ENCODE results near the gene SPIRE2.

Gene SPIRE2

GRCh38 chr16:89915303-89916232 lies 87.3 kb downstream of the SPIRE2 start:
- no peak overlapping the region for H3K4me3 ChIP-seq (ENCODE audit: insufficient read depth, low read depth, low read length)
- no peaks in the 10 kb centered on the region for H3K36me3 ChIP-seq (ENCODE audit: control insufficient read depth, insufficient read depth, low read length)
- no peak overlapping the region for H3K27ac ChIP-seq (ENCODE audit: insufficient read depth, low read depth, low read length, poor library complexity, severe bottlenecking)
- WGBS, 2 experiments = 92 to 93% methylated on average over 40 of the region's 40 CpGs
- H3K4me1 ChIP-seq (ENCODE audit: control insufficient read depth, insufficient read depth, low read length) = peaks cover 16% of the 10 kb centered on the region
- H3K27me3 ChIP-seq (ENCODE audit: control insufficient read depth, insufficient read depth, low read length, poor library complexity, severe bottlenecking) = peaks cover 6% of the 10 kb centered on the region
- no peaks in the 10 kb centered on the region for H3K9me3 ChIP-seq (ENCODE audit: control insufficient read depth, low read length)

GRCh38 chr16:89917773-89918452 lies 89.6 kb downstream of the SPIRE2 start:
- H3K4me3 ChIP-seq (ENCODE audit: insufficient read depth, low read depth, low read length) = peak overlapping the region; percentile 38
- peaks cover 26% of the 10 kb centered on the region for H3K4me1 ChIP-seq (ENCODE audit: control insufficient read depth, insufficient read depth, low read length)
- H3K9me3 ChIP-seq (ENCODE audit: control insufficient read depth, low read length) = no peaks in the 10 kb centered on the region
- WGBS, 2 experiments = 1 to 3% methylated on average over 39 of the region's 39 CpGs
- H3K36me3 ChIP-seq (ENCODE audit: control insufficient read depth, insufficient read depth, low read length) = no peaks in the 10 kb centered on the region
- H3K27ac ChIP-seq (ENCODE audit: insufficient read depth, low read depth, low read length, poor library complexity, severe bottlenecking) = no peak overlapping the region
- peaks cover 15% of the 10 kb centered on the region for H3K27me3 ChIP-seq (ENCODE audit: control insufficient read depth, insufficient read depth, low read length, poor library complexity, severe bottlenecking)

GRCh38 chr16:89918453-89919347 lies 90.4 kb downstream of the SPIRE2 start, which contains the start of gene MC1R:
TSS of gene MC1R (plus strand) at chr16:89918862. CDS start at chr16:89919259, 397 bp downstream.
- WGBS, 2 experiments = 12 to 13% methylated on average over 23 of the region's 23 CpGs
- H3K27ac ChIP-seq (ENCODE audit: insufficient read depth, low read depth, low read length, poor library complexity, severe bottlenecking) = no peak within 1 kb of the TSS

GRCh38 chr16:89919535-89920406 lies 91.5 kb downstream of the SPIRE2 start:
- Histone ChIP-seq H3K9me3 (ENCODE audit: control insufficient read depth, low read length) (no peaks in the 10 kb centered on the region), H3K36me3 (ENCODE audit: control insufficient read depth, insufficient read depth, low read length) (no peaks in the 10 kb centered on the region), H3K27me3 (ENCODE audit: control insufficient read depth, insufficient read depth, low read length, poor library complexity, severe bottlenecking) (peaks cover 18% of the 10 kb centered on the region), H3K4me1 (ENCODE audit: control insufficient read depth, insufficient read depth, low read length) (peaks cover 29% of the 10 kb centered on the region), H3K4me3 (ENCODE audit: insufficient read depth, low read depth, low read length) (no peak overlapping the region), H3K27ac (ENCODE audit: insufficient read depth, low read depth, low read length, poor library complexity, severe bottlenecking) (no peak overlapping the region)
- WGBS, 2 experiments = 95 to 96% methylated on average over 52 of the region's 52 CpGs

More at GRCh38 chr16:89918453-89919347, 90.4 kb downstream of the SPIRE2 start, which contains the start of gene MC1R:
- Histone ChIP-seq H3K9me3 (ENCODE audit: control insufficient read depth, low read length) (no peaks in the 10 kb centered on the region), H3K27me3 (ENCODE audit: control insufficient read depth, insufficient read depth, low read length, poor library complexity, severe bottlenecking) (peaks cover 18% of the 10 kb centered on the region), H3K36me3 (ENCODE audit: control insufficient read depth, insufficient read depth, low read length) (no peaks in the 10 kb centered on the region), H3K4me1 (ENCODE audit: control insufficient read depth, insufficient read depth, low read length) (peaks cover 26% of the 10 kb centered on the region), H3K4me3 (ENCODE audit: insufficient read depth, low read depth, low read length) (peak within 1 kb of the TSS; percentile 38)

GRCh38 chr16:89920723-89921122 lies 92.4 kb downstream of the SPIRE2 start:
- Histone ChIP-seq H3K36me3 (ENCODE audit: control insufficient read depth, insufficient read depth, low read length) (no peaks in the 10 kb centered on the region), H3K9me3 (ENCODE audit: control insufficient read depth, low read length) (no peaks in the 10 kb centered on the region), H3K27me3 (ENCODE audit: control insufficient read depth, insufficient read depth, low read length, poor library complexity, severe bottlenecking) (peaks cover 22% of the 10 kb centered on the region), H3K27ac (ENCODE audit: insufficient read depth, low read depth, low read length, poor library complexity, severe bottlenecking) (no peak overlapping the region), H3K4me1 (ENCODE audit: control insufficient read depth, insufficient read depth, low read length) (peaks cover 38% of the 10 kb centered on the region), H3K4me3 (ENCODE audit: insufficient read depth, low read depth, low read length) (no peak overlapping the region)
- 59 to 64% methylated on average over 6 of the region's 6 CpGs for WGBS, 2 experiments

Data from ectodermal cell (in vitro differentiated cells).